ENCODE data around the gene EIF4B.

- TF ChIP-seq CTCF (IDR thresholded peaks at IDR 0.05) (no peak), POLR2A (IDR thresholded peaks at IDR 0.05) (no peak)
Observed at GRCh38 chr12:53060721-53061276, 54.5 kb downstream of the EIF4B start.
